Hepatocyte (in vitro differentiated cells): ENCODE data around the gene SYNPR. TPM values are rescaled to one million over a fixed set of nuclear protein-coding genes. Genes with fewer than 3 reads are reported as not detected.

Experiments used
- DNase-seq: peaks from one replicate; pipeline ENCODE4 v3.0.0-alpha.2; 2016; ENCODE audit warnings: low spot score
- H2AFZ ChIP-seq: fragments of 200-600 bp; sonication (generic); 2 replicates; pipeline ENCODE4 v1.6.0; 2016; ENCODE audit warnings: antibody characterized with exemption, mild to moderate bottlenecking
- H3K27ac ChIP-seq: fragments of 200-600 bp; sonication (generic); 2 replicates; pipeline ENCODE4 v1.5.1; 2016; ENCODE audit warnings: mild to moderate bottlenecking
- H3K27me3 ChIP-seq: fragments of 200-600 bp; sonication (generic); 2 replicates; pipeline ENCODE4 v1.6.1; 2016
- H3K36me3 ChIP-seq: fragments of 200-600 bp; sonication (generic); replicated peaks from 2 replicates; pipeline ENCODE4 v1.5.1; 2016; ENCODE audit warnings: low read depth; ENCODE audit not compliant: insufficient read depth
- H3K4me1 ChIP-seq: fragments of 200-600 bp; sonication (generic); 2 replicates; pipeline ENCODE4 v1.5.1; 2016; ENCODE audit warnings: mild to moderate bottlenecking, moderate library complexity; ENCODE audit not compliant: insufficient read depth
- H3K4me2 ChIP-seq: fragments of 200-600 bp; sonication (generic); 2 replicates; pipeline ENCODE4 v1.6.0; 2016
- H3K4me3 ChIP-seq: fragments of 200-600 bp; sonication (generic); 2 replicates; pipeline ENCODE4 v1.5.1; 2016; ENCODE audit warnings: mild to moderate bottlenecking
- H3K79me2 ChIP-seq: fragments of 200-600 bp; sonication (generic); 2 replicates; pipeline ENCODE4 v1.6.0; 2017; ENCODE audit warnings: mild to moderate bottlenecking
- H3K9me2 ChIP-seq: fragments of 200-600 bp; sonication (generic); replicated peaks from 2 replicates; pipeline ENCODE4 v1.6.0; 2017; ENCODE audit warnings: mild to moderate bottlenecking; ENCODE audit not compliant: insufficient read depth
- H3K9me3 ChIP-seq: fragments of 200-600 bp; sonication (generic); 2 replicates; pipeline ENCODE4 v1.5.1; 2016; ENCODE audit warnings: low read depth, mild to moderate bottlenecking
- H4K20me1 ChIP-seq: fragments of 200-600 bp; sonication (generic); 2 replicates; pipeline ENCODE4 v1.6.0; 2016; ENCODE audit warnings: mild to moderate bottlenecking; ENCODE audit not compliant: insufficient read depth, poor library complexity, severe bottlenecking
- EZH2 ChIP-seq: fragments of 200-600 bp; sonication (generic); IDR thresholded peaks from 2 replicates; pipeline ENCODE4 v1.6.1; 2016; ENCODE audit warnings: antibody characterized with exemption, mild to moderate bottlenecking, borderline replicate concordance
- EZH2phosphoT487 ChIP-seq: fragments of 200-600 bp; sonication (generic); IDR thresholded peaks from one replicate; pipeline ENCODE4 v1.6.1; 2018; ENCODE audit warnings: antibody characterized with exemption, mild to moderate bottlenecking, low read depth, moderate library complexity; ENCODE audit not compliant: unreplicated experiment, severe bottlenecking
- WGBS: methylation state at CpG from one replicate; pipeline ENCODE4 v1.1.6; 2016; ENCODE audit warnings: low lambda C conversion rate; ENCODE audit errors: missing lambda C conversion rate; 5-methylcytosine and 5-hydroxymethylcytosine counted together
- polyA plus RNA-seq: library from polyadenylated mRNA; unstranded; fragments of >200 nt; fragmentation: Nextera tagmentation; extraction: Ambion mirVana; gene quantifications from 2 replicates; pipeline ENCODE4 v1.2.1, GENCODE V29; 2016
- total RNA-seq: library from RNA; depleted of rRNA; stranded (reverse); fragments of >200 nt; gene quantifications from 2 replicates; pipeline ENCODE4 v1.2.3, GENCODE V29; 2014
- TF ChIP-seq, protein P1 (sequence below): fragments of 200-600 bp; sonication (generic); IDR thresholded peaks from 2 replicates; pipeline ENCODE4 v1.5.1; 2016; ENCODE audit warnings: antibody characterized with exemption, mild to moderate bottlenecking; ENCODE audit not compliant: poor library complexity

The SYNPR gene
- total and polyA plus RNA-seq, 2 experiments from 2014 or later = 0.37 TPM; not detected in 1

DNA sequence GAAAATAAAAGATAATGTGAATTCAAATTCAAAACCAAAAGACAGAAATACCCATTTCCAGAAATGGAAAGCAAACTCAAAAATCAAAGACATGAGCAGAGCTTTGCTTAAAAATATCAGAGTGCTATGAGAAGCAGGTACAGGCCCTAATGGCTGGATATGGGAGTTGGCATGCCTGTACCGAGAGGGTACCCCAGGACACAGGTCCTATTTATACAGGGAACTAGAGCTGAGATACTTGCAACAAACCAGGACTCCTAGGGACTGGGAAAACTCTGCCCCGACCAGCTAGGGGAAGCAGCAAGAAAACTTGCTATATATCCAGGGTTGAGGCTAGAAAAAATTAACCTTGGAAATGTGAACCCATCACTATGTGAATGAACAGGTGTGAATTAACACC, 36.0 kb upstream of the SYNPR start:
- no peaks in the 10 kb centered on the region for H3K9me3 ChIP-seq
- WGBS = 62% methylated on average over 2 of the region's 2 CpGs

DNA sequence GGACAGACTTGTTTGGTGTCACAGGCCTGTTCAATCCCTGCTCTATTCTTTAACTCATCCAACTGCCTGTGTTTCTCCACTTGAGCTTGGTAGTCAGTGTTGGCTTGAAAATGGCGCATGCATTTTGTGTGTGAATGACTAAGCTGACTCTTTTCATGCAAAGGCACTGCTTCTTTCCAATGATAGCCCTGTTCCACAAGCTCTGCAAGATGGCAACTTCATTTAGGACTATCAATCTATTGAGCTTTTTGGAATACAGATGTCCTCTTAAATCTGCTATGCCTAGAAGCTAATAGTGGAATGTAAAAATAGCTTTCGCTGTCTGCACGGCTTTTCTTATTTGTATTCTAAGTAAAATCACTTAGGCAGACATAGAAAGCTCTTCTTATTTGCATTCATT, 33.6 kb upstream of the SYNPR start:
- no peak overlapping the region for H3K4me2 ChIP-seq
- H3K9me2 ChIP-seq = no peaks in the 10 kb centered on the region
- 94% methylated on average over 3 of the region's 3 CpGs for WGBS
- H3K9me3 ChIP-seq = no peaks in the 10 kb centered on the region
- H3K4me1 ChIP-seq = no peaks in the 10 kb centered on the region
- H3K36me3 ChIP-seq = no peaks in the 10 kb centered on the region
- H3K27ac ChIP-seq = no peak overlapping the region
- no peaks in the 10 kb centered on the region for H4K20me1 ChIP-seq
- H3K4me3 ChIP-seq = no peak overlapping the region
- DNase-seq = no peak
- H2AFZ ChIP-seq = no peak overlapping the region
- H3K27me3 ChIP-seq = peaks cover 18% of the 10 kb centered on the region
- TF ChIP-seq, protein P1, sequence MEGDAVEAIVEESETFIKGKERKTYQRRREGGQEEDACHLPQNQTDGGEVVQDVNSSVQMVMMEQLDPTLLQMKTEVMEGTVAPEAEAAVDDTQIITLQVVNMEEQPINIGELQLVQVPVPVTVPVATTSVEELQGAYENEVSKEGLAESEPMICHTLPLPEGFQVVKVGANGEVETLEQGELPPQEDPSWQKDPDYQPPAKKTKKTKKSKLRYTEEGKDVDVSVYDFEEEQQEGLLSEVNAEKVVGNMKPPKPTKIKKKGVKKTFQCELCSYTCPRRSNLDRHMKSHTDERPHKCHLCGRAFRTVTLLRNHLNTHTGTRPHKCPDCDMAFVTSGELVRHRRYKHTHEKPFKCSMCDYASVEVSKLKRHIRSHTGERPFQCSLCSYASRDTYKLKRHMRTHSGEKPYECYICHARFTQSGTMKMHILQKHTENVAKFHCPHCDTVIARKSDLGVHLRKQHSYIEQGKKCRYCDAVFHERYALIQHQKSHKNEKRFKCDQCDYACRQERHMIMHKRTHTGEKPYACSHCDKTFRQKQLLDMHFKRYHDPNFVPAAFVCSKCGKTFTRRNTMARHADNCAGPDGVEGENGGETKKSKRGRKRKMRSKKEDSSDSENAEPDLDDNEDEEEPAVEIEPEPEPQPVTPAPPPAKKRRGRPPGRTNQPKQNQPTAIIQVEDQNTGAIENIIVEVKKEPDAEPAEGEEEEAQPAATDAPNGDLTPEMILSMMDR = no peak
- TF ChIP-seq EZH2phosphoT487 = no peak
- no peak for TF ChIP-seq EZH2
- no peaks in the 10 kb centered on the region for H3K79me2 ChIP-seq

More for the DNA sequence above, 36.0 kb upstream of the SYNPR start:
- H3K27me3 ChIP-seq = peaks cover 4% of the 10 kb centered on the region
- H3K4me1 ChIP-seq = no peaks in the 10 kb centered on the region
- H2AFZ ChIP-seq = no peak overlapping the region
- no peak overlapping the region for H3K4me3 ChIP-seq
- H3K9me2 ChIP-seq = no peaks in the 10 kb centered on the region
- no peak overlapping the region for H3K4me2 ChIP-seq
- TF ChIP-seq EZH2 (no peak), EZH2phosphoT487 (no peak)
- TF ChIP-seq, protein P1 = no peak
- no peaks in the 10 kb centered on the region for H4K20me1 ChIP-seq
- no peak for DNase-seq
- H3K36me3 ChIP-seq = no peaks in the 10 kb centered on the region
- H3K27ac ChIP-seq = no peak overlapping the region
- no peaks in the 10 kb centered on the region for H3K79me2 ChIP-seq

DNA sequence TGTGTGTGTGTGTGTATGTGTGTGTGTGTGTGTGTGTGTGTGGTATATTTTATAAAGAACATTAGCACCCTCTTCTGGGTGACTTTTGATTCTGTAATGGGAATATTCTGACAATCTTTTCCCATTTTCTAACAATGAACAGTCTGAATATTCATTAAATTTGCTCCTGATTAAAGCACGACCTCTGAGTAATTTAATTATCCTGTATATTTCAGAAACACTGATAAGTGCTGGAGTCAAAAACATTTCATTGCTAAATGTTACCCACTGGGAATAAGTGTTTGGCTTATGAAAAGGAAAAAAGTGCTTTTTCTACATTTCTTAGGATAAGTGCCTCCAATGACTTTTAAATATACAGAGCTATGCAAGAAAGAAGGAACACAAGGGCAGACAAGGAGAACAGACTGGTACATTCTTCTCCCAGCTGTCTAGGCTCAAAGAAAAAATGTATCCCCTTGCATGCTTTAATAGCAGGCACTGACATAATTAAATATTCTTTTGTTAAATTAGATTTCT, 32.3 kb upstream of the SYNPR start:
- no peaks in the 10 kb centered on the region for H3K9me2 ChIP-seq
- peaks cover 18% of the 10 kb centered on the region for H3K27me3 ChIP-seq
- H3K36me3 ChIP-seq = no peaks in the 10 kb centered on the region
- no peaks in the 10 kb centered on the region for H3K79me2 ChIP-seq
- no peak overlapping the region for H2AFZ ChIP-seq
- no peaks in the 10 kb centered on the region for H4K20me1 ChIP-seq
- no peak overlapping the region for H3K4me2 ChIP-seq
- no peak for DNase-seq
- no peaks in the 10 kb centered on the region for H3K9me3 ChIP-seq
- 71% methylated on average over 1 of the region's 1 CpG for WGBS
- no peak overlapping the region for H3K27ac ChIP-seq
- H3K4me3 ChIP-seq = no peak overlapping the region
- no peak for TF ChIP-seq EZH2phosphoT487
- H3K4me1 ChIP-seq = no peaks in the 10 kb centered on the region

DNA sequence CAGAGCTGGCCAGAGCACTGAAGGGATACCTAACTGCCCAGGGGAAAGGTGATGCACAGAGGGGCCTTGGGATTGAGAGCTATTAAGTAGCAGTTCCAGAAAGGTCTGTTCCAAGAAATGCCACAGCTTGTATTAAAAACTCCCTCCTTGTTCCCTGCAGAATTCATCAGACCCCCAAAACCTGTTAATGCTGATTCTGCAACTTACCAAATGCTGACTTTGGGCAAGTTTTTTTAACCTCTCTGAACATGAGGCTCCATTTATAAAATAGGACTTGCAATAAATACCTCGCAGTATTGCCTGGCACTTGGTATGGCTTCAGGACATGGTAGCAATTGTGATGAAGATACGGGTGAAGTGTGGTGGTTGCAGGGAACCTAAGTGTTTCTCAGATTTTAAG, 30.1 kb upstream of the SYNPR start:
- Histone ChIP-seq H4K20me1 (no peaks in the 10 kb centered on the region), H3K4me3 (no peak overlapping the region), H3K36me3 (no peaks in the 10 kb centered on the region), H3K79me2 (no peaks in the 10 kb centered on the region), H3K9me3 (no peaks in the 10 kb centered on the region), H3K27me3 (peaks cover 25% of the 10 kb centered on the region), H3K4me2 (no peak overlapping the region), H3K4me1 (no peaks in the 10 kb centered on the region), H3K9me2 (no peaks in the 10 kb centered on the region), H2AFZ (no peak overlapping the region), H3K27ac (no peak overlapping the region)
- TF ChIP-seq, protein P1 = no peak
- TF ChIP-seq EZH2 (no peak), EZH2phosphoT487 (no peak)
- 46% methylated on average over 2 of the region's 2 CpGs for WGBS
- no peak for DNase-seq
